OCI-LY3 (cell line): ENCODE data around the gene LIX1.

Experiments
- CTCF ChIP-seq: fragments of 200-600, 300-600 bp; sonication (generic); IDR thresholded peaks from 2 replicates; pipeline ENCODE4 v1.5.1; 2014; ENCODE audit warnings: antibody characterized with exemption, low read length, low read depth
- EZH2phosphoT487 ChIP-seq: fragments of 200-600 bp; shearing (Covaris generic); IDR thresholded peaks from 2 replicates; pipeline ENCODE4 v1.6.1; 2018; ENCODE audit warnings: antibody characterized with exemption, mixed run types, low read depth

- TF ChIP-seq CTCF (no peak), EZH2phosphoT487 (no peak)
Observed at GRCh38 chr5:97074859-97075489, 67.4 kb downstream of the LIX1 start.
